ENCODE measurements around the gene EFCAB14. TPM values are rescaled to one million over a fixed set of nuclear protein-coding genes. Genes with fewer than 3 reads are reported as not detected.
A peak's percentile ranks its signal among the peaks of the same experiment; 100 is the strongest.

The EFCAB14 gene
- total and polyA plus RNA-seq, 9 of the 15 experiments (the other 6 are each of a cell fraction or from before 2014, with no cell fraction given): 7.3 to 49.0 (median 37.3) TPM

GRCh38 chr1:46767649-46768282 is 48.9 kb upstream of the EFCAB14 start:
- DNase-seq (ENCODE audit: extremely low read depth in 1 of 4, low spot score in 3 of 4) (peak in 1 of 4 experiments; percentile 2), ATAC-seq (no peak), FAIRE-seq (no peak)
- Histone ChIP-seq H2AFZ (ENCODE audit: low read depth, low read length) (no peak overlapping the region), H3K27me3 (ENCODE audit: control insufficient read depth in 2 of 2, insufficient read depth in 2 of 2, low read length in 2 of 2) (no peaks in the 10 kb centered on the region; a peak in 1 of 5 replicates), H3K9me3 (replicated peaks; ENCODE audit: control insufficient read depth, insufficient read depth, low read depth, low read length) (no peaks in the 10 kb centered on the region), H3K27ac (ENCODE audit: extremely low read depth, low read depth, low read length) (no peak overlapping the region), H4K20me1 (replicated peaks; ENCODE audit: control insufficient read depth, insufficient read depth, low read length) (no peaks in the 10 kb centered on the region), H3K79me2 (ENCODE audit: control insufficient read depth, insufficient read depth, low read length) (no peaks in the 10 kb centered on the region), H3K4me3 (no peak overlapping the region), H3K4me1 (replicated peaks in 1 of 2; ENCODE audit: control insufficient read depth in 2 of 2, insufficient read depth in 2 of 2, low read length in 2 of 2) (no peaks in the 10 kb centered on the region), H3K9me1 (ENCODE audit: control insufficient read depth, insufficient read depth, low read length) (no peaks in the 10 kb centered on the region), H3K36me3 (ENCODE audit: control insufficient read depth, insufficient read depth, low read length) (no peaks in the 10 kb centered on the region), H3K9ac (ENCODE audit: insufficient read depth in 1 of 2, low read depth in 2 of 2, low read length in 2 of 2) (no peak overlapping the region), H3K4me2 (ENCODE audit: insufficient read depth, low read length) (no peak overlapping the region)
- WGBS (ENCODE audit: insufficient coverage, low coverage, missing lambda C conversion rate): 3% methylated on average over 4 of the region's 4 CpGs
- ChIA-PET CTCF (ENCODE audit: low intra/inter-chr PET ratio) (no interaction called here), POLR2A (interaction anchor here (0.5 to 1.4 kb wide), 4 partner anchors 16 to 239 kb away, joined by 3 read pairs; no protein-coding TSS in a partner anchor)
- intact Hi-C loops (cut with micrococcal nuclease): no loop called here
- no peak for TF ChIP-seq ELF1 (tag; IDR thresholded peaks at IDR 0.05)
- peak; percentile 4 for TF ChIP-seq ZNF316 (IDR thresholded peaks at IDR 0.05)
- TF ChIP-seq MAFF (IDR thresholded peaks at IDR 0.05; ENCODE audit: low read length): peak; percentile 48
- in situ Hi-C loops (cut with MboI): no loop called here
- no TSS peak for BruUV-seq (replicated peaks)

- no TSS peak for BruUV-seq (replicated peaks)
- Histone ChIP-seq H3K9ac (ENCODE audit: insufficient read depth in 1 of 2, low read depth in 2 of 2, low read length in 2 of 2) (no peak overlapping the region), H3K4me2 (ENCODE audit: insufficient read depth, low read length) (no peak overlapping the region), H2AFZ (ENCODE audit: low read depth, low read length) (no peak overlapping the region), H4K20me1 (replicated peaks; ENCODE audit: control insufficient read depth, insufficient read depth, low read length) (no peaks in the 10 kb centered on the region), H3K36me3 (ENCODE audit: control insufficient read depth, insufficient read depth, low read length) (no peaks in the 10 kb centered on the region), H3K4me3 (no peak overlapping the region), H3K4me1 (replicated peaks in 1 of 2; ENCODE audit: control insufficient read depth in 2 of 2, insufficient read depth in 2 of 2, low read length in 2 of 2) (no peaks in the 10 kb centered on the region), H3K27ac (ENCODE audit: extremely low read depth, low read depth, low read length) (no peak overlapping the region), H3K27me3 (ENCODE audit: control insufficient read depth in 2 of 2, insufficient read depth in 2 of 2, low read length in 2 of 2) (no peaks in the 10 kb centered on the region), H3K9me3 (replicated peaks; ENCODE audit: control insufficient read depth, insufficient read depth, low read depth, low read length) (no peaks in the 10 kb centered on the region), H3K9me1 (ENCODE audit: control insufficient read depth, insufficient read depth, low read length) (no peaks in the 10 kb centered on the region), H3K79me2 (ENCODE audit: control insufficient read depth, insufficient read depth, low read length) (no peaks in the 10 kb centered on the region)
- CTCF ChIA-PET (ENCODE audit: low intra/inter-chr PET ratio): no interaction called here
- 0% methylated on average over 2 of the region's 2 CpGs for WGBS (ENCODE audit: insufficient coverage, low coverage, missing lambda C conversion rate)
- no peak for ATAC-seq
- FAIRE-seq: no peak
- intact Hi-C loops (cut with micrococcal nuclease): no loop called here
- no peak for DNase-seq (ENCODE audit: extremely low read depth in 1 of 4, low spot score in 3 of 4)
- in situ Hi-C loops (cut with MboI): no loop called here
- POLR2A ChIA-PET: interaction anchor here (0.8 to 1.3 kb wide), 2 partner anchors 19 to 90 kb away, joined by 3 to 4 read pairs; no protein-coding TSS in a partner anchor
- TF ChIP-seq NR0B1 (IDR thresholded peaks at IDR 0.05; ENCODE audit: partially characterized antibody): no peak
- TF ChIP-seq ZBTB2 (IDR thresholded peaks at IDR 0.05): no peak
- TF ChIP-seq U2AF2 (optimal IDR thresholded peaks at IDR 0.05; ENCODE audit: low read depth, low read length): no peak
- no peak for TF ChIP-seq NR1H2 (CRISPR knock-in tag; IDR thresholded peaks at IDR 0.05)
- no peak for TF ChIP-seq PURB (CRISPR knock-in tag; IDR thresholded peaks at IDR 0.05; ENCODE audit: low read depth)
- no peak for TF ChIP-seq MTF1 (CRISPR knock-in tag; IDR thresholded peaks at IDR 0.05; ENCODE audit: borderline replicate concordance)
Measured at GRCh38 chr1:46764402-46764801, 45.5 kb upstream of the EFCAB14 start.

Measured in K562 (cell line).